ENCODE measurements around the gene DOP1B. TPM values are rescaled to one million over a fixed set of nuclear protein-coding genes. Genes with fewer than 3 reads are reported as not detected.

The DOP1B gene
- total RNA-seq, 1 donor from 2014 or later = 13.5 TPM

- no peaks in the 10 kb centered on the region for H3K27me3 ChIP-seq
- H3K4me1 ChIP-seq = peaks cover 7% of the 10 kb centered on the region
- intact Hi-C loops (cut with DNase I) = no loop called here
- no peaks in the 10 kb centered on the region for H3K9me3 ChIP-seq
- no peak overlapping the region for H3K4me3 ChIP-seq
- H3K27ac ChIP-seq = no peak overlapping the region
- TF ChIP-seq, protein P1, sequence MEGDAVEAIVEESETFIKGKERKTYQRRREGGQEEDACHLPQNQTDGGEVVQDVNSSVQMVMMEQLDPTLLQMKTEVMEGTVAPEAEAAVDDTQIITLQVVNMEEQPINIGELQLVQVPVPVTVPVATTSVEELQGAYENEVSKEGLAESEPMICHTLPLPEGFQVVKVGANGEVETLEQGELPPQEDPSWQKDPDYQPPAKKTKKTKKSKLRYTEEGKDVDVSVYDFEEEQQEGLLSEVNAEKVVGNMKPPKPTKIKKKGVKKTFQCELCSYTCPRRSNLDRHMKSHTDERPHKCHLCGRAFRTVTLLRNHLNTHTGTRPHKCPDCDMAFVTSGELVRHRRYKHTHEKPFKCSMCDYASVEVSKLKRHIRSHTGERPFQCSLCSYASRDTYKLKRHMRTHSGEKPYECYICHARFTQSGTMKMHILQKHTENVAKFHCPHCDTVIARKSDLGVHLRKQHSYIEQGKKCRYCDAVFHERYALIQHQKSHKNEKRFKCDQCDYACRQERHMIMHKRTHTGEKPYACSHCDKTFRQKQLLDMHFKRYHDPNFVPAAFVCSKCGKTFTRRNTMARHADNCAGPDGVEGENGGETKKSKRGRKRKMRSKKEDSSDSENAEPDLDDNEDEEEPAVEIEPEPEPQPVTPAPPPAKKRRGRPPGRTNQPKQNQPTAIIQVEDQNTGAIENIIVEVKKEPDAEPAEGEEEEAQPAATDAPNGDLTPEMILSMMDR (IDR thresholded peaks at IDR 0.05) = no peak
- TF ChIP-seq POLR2A (IDR thresholded peaks at IDR 0.05) (no peak), POLR2AphosphoS5 (IDR thresholded peaks at IDR 0.05; ENCODE audit: insufficient read depth in 1 of 2, low read depth in 1 of 2) (no peak)
- H3K36me3 ChIP-seq = no peaks in the 10 kb centered on the region
- no peak for DNase-seq (ENCODE audit: extremely low spot score in 2 of 2)
Observed at GRCh38 chr21:36167541-36167940, 10.9 kb downstream of the DOP1B start.

DNA sequence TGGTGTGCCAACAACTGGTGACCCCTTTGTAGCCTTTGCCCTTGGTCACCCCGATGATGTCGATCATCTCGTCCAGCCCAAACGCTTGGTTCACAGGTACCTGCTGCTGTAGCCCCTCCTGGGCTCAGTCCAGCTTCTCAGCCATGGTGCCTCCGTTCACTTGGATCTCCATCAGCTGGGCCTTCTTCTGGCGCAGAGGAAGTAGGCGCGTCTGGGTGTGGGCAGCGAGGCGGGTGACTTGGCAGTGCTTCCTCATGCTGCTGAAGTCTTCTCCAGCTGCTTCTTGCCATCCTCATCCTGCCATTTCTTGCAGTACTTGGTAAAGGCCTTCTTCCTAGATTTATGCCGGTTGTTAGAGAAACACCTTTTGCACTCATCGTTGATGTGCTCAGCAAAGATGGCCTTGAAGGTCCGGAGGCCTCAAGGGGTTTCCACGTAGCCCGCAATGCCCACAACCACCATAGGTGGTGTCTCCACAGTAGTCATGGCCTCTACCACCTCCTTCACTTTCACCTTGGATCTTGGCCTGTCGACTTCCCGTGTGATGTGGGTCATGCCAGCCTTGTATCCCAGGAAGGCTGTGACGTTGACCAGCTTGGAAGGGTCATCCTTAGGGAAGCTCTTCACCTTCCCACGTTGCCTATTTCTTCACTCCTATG is 13.0 kb downstream of the DOP1B start:
- no peaks in the 10 kb centered on the region for H3K36me3 ChIP-seq
- TF ChIP-seq POLR2AphosphoS5 (IDR thresholded peaks at IDR 0.05; ENCODE audit: insufficient read depth in 1 of 2, low read depth in 1 of 2) (no peak), POLR2A (IDR thresholded peaks at IDR 0.05) (no peak)
- TF ChIP-seq, protein P1 (IDR thresholded peaks at IDR 0.05) = no peak
- no peaks in the 10 kb centered on the region for H3K9me3 ChIP-seq
- H3K27me3 ChIP-seq = no peaks in the 10 kb centered on the region
- no peaks in the 10 kb centered on the region for H3K4me1 ChIP-seq
- intact Hi-C loops (cut with DNase I) = no loop called here
- no peak overlapping the region for H3K27ac ChIP-seq
- no peak overlapping the region for H3K4me3 ChIP-seq
- DNase-seq (ENCODE audit: extremely low spot score in 2 of 2) = no peak

GRCh38 chr21:36170823-36171222 is 14.2 kb downstream of the DOP1B start:
- no peaks in the 10 kb centered on the region for H3K4me1 ChIP-seq
- intact Hi-C loops (cut with DNase I) = no loop called here
- no peaks in the 10 kb centered on the region for H3K36me3 ChIP-seq
- H3K4me3 ChIP-seq = no peak overlapping the region
- TF ChIP-seq POLR2AphosphoS5 (IDR thresholded peaks at IDR 0.05; ENCODE audit: insufficient read depth in 1 of 2, low read depth in 1 of 2) = no peak
- TF ChIP-seq, protein P1 (IDR thresholded peaks at IDR 0.05) = no peak
- TF ChIP-seq POLR2A (IDR thresholded peaks at IDR 0.05) = no peak
- H3K9me3 ChIP-seq = no peaks in the 10 kb centered on the region
- DNase-seq (ENCODE audit: extremely low spot score in 2 of 2) = no peak
- no peak overlapping the region for H3K27ac ChIP-seq
- H3K27me3 ChIP-seq = no peaks in the 10 kb centered on the region

GRCh38 chr21:36171336-36171735 is 14.7 kb downstream of the DOP1B start:
- H3K4me3 ChIP-seq = no peak overlapping the region
- H3K27me3 ChIP-seq = no peaks in the 10 kb centered on the region
- no peak overlapping the region for H3K27ac ChIP-seq
- TF ChIP-seq POLR2AphosphoS5 (IDR thresholded peaks at IDR 0.05; ENCODE audit: insufficient read depth in 1 of 2, low read depth in 1 of 2) (no peak), POLR2A (IDR thresholded peaks at IDR 0.05) (no peak)
- TF ChIP-seq, protein P1 (IDR thresholded peaks at IDR 0.05) = no peak
- intact Hi-C loops (cut with DNase I) = no loop called here
- H3K4me1 ChIP-seq = no peaks in the 10 kb centered on the region
- DNase-seq (ENCODE audit: extremely low spot score in 2 of 2) = no peak
- H3K9me3 ChIP-seq = no peaks in the 10 kb centered on the region
- no peaks in the 10 kb centered on the region for H3K36me3 ChIP-seq

GRCh38 chr21:36171741-36172331 is 15.2 kb downstream of the DOP1B start:
- H3K36me3 ChIP-seq = no peaks in the 10 kb centered on the region
- H3K27ac ChIP-seq = no peak overlapping the region
- intact Hi-C loops (cut with DNase I) = no loop called here
- no peaks in the 10 kb centered on the region for H3K9me3 ChIP-seq
- no peak for TF ChIP-seq POLR2A (IDR thresholded peaks at IDR 0.05)
- TF ChIP-seq, protein P1 (IDR thresholded peaks at IDR 0.05) = no peak
- TF ChIP-seq POLR2AphosphoS5 (IDR thresholded peaks at IDR 0.05; ENCODE audit: insufficient read depth in 1 of 2, low read depth in 1 of 2) = no peak
- H3K4me3 ChIP-seq = no peak overlapping the region
- no peaks in the 10 kb centered on the region for H3K4me1 ChIP-seq
- H3K27me3 ChIP-seq = no peaks in the 10 kb centered on the region
- no peak for DNase-seq (ENCODE audit: extremely low spot score in 2 of 2)
